ENCODE data around the gene TACR2.

TACR2 gene

GRCh38 chr10:69418052-69418752 lies 1.5 kb upstream of the TACR2 start:
- DNase-seq: no peak

DNA sequence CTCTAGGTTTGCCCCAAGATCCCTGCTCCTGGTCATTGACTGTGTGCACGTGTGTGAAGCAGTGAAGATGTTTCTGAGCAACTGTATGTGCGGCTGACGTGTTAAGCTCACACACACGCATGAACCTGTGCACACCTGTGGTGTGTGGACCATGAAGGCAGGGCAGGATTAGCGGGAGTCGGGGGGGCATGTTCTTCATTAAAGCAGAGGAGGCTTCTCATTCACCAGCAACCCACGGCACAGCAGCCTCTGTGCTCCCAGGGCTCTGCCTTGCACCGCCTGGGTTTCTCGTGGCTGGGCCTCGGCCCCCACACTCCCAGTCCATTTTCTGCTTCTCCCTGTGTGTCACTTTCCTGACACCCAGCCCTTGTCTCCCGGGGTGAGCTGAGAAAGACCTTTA lies 824 bp upstream of the TACR2 start:
- DNase-seq: no peak

- DNase-seq: no peak
These were observed 767 bp downstream of the TACR2 start for GRCh38 chr10:69415951-69416350.

GRCh38 chr10:69415049-69415448 lies 1.7 kb downstream of the TACR2 start:
- no peak for DNase-seq

GRCh38 chr10:69414036-69415018 lies 2.4 kb downstream of the TACR2 start:
- no peak for DNase-seq

GRCh38 chr10:69413221-69413865 lies 3.4 kb downstream of the TACR2 start:
- DNase-seq: peak; percentile 44

DNA sequence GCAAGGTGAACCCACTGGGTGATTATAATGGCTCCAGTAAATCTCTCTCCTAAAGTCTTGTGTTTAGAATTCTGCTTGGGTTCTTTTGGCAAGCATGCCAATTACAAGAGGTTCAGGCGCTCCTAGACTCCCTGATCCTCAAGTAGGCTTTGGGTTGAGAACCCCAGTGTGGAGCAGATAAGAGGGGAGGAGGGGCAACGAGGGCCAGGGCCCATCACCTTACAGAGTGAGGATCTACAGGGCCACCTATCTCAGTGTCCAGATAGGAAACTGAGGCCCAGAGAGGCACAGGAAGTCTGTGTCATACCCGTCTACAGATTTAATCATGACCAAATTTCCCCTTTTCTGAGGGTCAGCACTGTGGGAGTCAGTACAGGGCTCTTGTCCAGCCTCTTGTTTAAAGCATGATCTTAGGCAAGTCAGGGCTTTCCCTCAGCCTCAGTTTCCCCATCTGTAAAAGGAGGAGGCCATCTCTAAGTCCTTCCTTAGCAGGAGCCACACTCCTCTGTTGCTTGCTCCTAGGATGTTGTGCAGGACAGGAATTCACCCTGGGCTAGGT lies 4.4 kb downstream of the TACR2 start:
- DNase-seq: no peak

DNA sequence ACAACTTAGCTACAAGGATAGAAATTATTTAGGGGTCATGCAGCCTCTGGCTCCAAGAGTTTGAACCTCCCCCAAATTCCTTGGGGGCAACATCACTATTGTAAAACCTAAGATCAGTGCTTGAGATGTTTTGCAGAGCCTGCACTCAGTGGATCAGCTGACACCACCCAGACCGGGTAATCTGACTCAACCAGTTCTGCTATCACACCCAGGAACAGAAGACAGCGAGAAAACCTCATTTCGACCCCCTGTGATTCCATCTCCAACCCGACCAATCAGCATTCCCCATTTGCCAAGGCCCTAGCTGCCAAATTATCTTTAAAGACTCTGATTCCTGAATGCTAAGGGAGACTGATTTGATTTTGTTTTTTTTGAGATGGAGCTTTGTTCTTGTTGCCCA lies 5.2 kb downstream of the TACR2 start:
- no peak for DNase-seq

- DNase-seq: no peak
These were observed 6.2 kb downstream of the TACR2 start for GRCh38 chr10:69410487-69410886.

DNA sequence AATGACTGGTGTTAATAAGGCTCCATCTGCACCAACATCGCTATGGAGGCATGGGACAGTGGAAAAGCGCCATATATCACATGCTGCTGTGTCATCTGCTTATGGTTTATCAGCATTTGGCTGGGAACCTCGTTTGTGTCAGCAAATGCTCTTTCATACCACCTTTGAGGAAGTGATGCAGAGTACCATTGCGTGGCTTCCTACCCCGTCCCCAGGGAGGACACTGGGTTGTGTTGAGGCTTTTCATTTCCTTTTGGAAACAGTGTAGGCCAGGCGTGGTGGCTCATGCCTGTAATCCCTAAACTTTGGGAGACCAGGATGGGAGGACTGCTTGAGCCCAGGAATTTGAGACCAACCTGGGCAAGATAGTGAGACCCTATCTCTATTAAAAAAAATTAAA lies 6.8 kb downstream of the TACR2 start:
- DNase-seq: no peak

DNA sequence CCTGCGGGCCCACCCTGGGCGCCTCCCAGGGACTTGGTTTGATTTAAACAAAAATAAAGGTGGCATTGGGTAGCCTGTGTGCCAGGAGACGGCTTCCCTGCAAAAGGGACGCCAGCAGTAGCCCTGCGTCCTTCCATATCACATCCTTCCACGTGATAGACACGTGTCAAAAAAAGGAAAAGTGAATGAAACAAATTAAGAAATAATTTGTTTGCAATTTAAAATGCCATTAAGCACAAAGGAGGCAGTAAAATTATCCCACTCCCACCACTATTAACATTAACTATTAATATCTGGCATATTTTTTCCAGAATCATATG lies 7.6 kb downstream of the TACR2 start:
- no peak for DNase-seq

GRCh38 chr10:69408318-69409175 lies 8.2 kb downstream of the TACR2 start:
- peak; percentile 93 for DNase-seq

- DNase-seq: peak; percentile 49
These were observed 9.0 kb downstream of the TACR2 start for GRCh38 chr10:69407621-69408301.

- DNase-seq: no peak
These were observed 9.7 kb downstream of the TACR2 start for GRCh38 chr10:69406816-69407580.

DNA sequence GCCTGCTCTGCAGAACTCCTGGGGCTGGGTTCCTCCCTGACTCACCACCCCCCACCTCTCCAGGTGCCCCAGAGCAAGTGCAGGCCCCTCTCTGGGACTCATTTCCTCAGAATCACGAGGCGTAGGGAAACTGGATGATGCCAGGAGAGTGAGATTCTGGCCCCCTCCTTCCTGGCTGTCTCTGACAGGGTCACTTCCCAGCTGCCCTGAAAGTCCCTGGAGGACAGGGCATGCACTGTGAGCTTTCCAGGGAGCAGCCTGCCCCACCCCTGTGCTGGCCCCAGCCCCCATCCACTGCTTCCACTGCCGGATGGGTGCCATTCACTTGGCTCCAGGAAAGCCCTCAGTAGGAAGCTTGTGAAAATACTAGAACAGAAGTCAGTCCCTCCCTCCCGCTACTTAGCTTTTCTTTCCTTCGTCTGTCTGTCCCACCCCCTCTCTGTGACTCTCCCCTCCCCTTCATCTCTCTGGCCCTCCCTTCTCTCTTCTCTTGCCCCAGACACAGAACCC lies 10.4 kb downstream of the TACR2 start:
- DNase-seq: no peak

- no peak for DNase-seq
These were observed 11.5 kb downstream of the TACR2 start for GRCh38 chr10:69405221-69405620.

DNA sequence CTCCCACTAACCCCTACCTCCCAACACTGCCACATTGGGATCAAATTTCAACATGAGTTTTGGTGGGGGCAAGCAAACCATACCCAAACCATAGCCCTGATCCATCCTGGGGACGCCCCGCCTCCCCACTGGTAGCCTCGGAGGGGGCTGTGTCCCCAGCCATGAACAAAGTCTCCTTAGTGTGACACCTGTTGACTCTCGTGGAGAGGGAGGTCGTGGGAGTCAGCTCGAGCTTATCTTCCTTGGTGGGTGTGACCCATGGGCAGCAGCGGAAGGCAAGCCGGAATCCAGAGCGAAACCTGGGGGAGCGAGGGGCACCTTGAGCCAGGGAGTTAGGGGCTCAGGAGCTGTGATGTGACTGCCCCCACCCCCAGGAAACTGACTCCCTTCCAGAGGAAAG lies 11.9 kb downstream of the TACR2 start:
- no peak for DNase-seq

DNA sequence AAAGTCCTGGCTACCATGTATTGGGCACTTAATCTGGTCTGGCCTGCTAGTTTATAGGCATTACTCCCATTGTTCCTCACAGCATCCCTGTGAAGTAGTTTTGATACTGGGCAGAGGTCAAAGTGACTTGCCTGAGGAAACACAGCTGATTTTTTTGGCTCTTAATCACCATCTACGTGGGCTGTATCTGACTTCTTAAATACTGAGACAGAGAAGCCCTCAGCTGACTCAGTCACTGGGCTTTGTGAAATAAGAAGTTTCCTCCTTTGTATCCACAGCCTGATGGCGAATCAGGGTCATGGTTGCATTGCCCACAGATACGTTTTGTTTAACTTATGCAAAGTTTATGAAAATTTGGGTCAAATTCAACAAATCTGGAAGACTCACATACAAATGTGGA lies 13.2 kb downstream of the TACR2 start:
- DNase-seq: no peak

DNA sequence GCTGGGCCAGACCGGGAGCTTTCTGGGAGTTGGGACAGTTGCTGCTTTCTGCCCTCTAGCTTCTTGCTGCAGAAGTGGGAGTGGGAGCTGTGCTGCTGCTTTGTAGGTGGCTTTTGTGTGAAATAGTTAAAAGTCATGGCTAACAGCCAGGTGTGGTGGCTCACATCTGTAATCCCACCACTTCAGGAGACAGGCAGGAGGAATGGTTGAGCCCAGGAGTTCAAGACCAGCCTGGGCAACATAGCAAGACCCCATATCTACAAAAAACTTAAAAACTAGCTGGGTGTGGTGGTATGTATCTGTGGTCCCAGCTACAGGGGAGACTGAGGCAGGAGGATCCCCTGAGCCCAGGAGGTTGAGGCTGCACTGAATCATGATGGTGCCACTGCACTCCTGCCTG lies 13.7 kb downstream of the TACR2 start:
- no peak for DNase-seq

DNA sequence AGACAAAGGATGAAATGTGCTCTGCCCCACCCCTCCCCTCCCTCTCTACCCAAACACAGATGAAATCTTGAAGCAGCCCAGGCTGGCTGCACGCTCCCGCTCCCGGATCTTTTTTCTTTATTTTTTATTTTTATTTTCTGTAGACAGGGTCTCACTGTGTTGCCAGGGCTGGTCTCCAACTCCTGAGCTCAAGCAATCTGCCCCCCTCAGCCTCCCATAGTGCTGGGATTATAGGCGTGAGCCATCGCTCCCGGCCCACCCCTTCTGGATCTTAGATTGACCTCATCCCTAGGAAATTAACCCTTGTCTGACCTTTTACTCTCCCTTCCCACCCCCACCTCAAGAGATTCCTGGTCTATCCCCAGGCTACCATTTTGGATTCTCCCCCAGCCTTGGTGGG lies 14.3 kb downstream of the TACR2 start:
- DNase-seq: no peak

DNA sequence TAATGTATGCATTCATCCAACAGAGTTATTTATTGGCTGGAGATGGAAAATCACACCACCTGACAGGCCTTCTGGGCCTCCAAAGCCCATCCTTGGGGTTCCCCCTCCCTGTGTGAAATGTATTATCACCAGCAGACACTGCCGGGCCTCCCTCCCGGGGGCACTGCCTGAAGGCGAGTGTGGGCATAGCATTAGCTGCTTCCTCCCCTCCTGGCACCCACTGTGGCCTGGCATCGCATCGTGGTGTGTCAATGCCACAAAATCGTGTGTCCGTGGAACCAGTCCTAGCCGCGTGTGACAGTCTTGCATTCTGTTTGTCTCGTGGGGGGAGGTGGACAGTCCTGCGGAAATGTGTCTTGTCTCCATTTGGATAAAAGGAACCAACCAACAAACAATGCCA lies 15.3 kb downstream of the TACR2 start:
- DNase-seq: no peak
